HCEC 1CT (cell line): ENCODE data around the gene PEX6.
"Not testable (repeated sequence)": the region's sequence is repeated elsewhere in the genome, so short reads cannot be mapped to it uniquely, and the experiment has no call there.

Experiments
- DNase-seq: peaks from one replicate; pipeline ENCODE4 v3.0.0-alpha.2; 2017

PEX6 gene

GRCh38 chr6:42978839-42979522 lies at the start of gene PEX6:
PEX6 (minus strand) TSS chr6:42979181; CDS start chr6:42979150, 31 bp downstream.
- peak; percentile 80 for DNase-seq

- no peak for DNase-seq
Measured at GRCh38 chr6:43026365-43026764, 47.4 kb upstream of the PEX6 start.

GRCh38 chr6:43024436-43024835 lies 45.5 kb upstream of the PEX6 start:
- no peak for DNase-seq

- peak; percentile 70 for DNase-seq
Measured at GRCh38 chr6:43021270-43022047, 42.5 kb upstream of the PEX6 start, which contains the start of gene RRP36. RRP36 (plus strand) TSS chr6:43021623; CDS start chr6:43021655, 32 bp downstream.

GRCh38 chr6:43020847-43021246 lies 41.9 kb upstream of the PEX6 start:
- DNase-seq: no peak

GRCh38 chr6:43020052-43020705 lies 41.2 kb upstream of the PEX6 start:
- no peak for DNase-seq

- DNase-seq: no peak
Measured at GRCh38 chr6:43019152-43019551, 40.2 kb upstream of the PEX6 start.

GRCh38 chr6:43016943-43017334 lies 38.0 kb upstream of the PEX6 start:
- DNase-seq: no peak

- DNase-seq: no peak
Measured at GRCh38 chr6:43016176-43016942, 37.4 kb upstream of the PEX6 start.

GRCh38 chr6:43014434-43014909 lies 35.5 kb upstream of the PEX6 start:
- DNase-seq: peak; percentile 34

GRCh38 chr6:43013843-43014433 lies 35.0 kb upstream of the PEX6 start, which contains the start of the genes KLHDC3 and MEA1:
KLHDC3 (plus strand) TSS chr6:43014249; CDS start chr6:43017193, 2,944 bp downstream.
MEA1 (minus strand) TSS chr6:43013946; CDS start chr6:43013813, 133 bp downstream.
- DNase-seq: peak; percentile 99

GRCh38 chr6:43013097-43013842 lies 34.3 kb upstream of the PEX6 start:
- DNase-seq: peak; percentile 54

- no peak for DNase-seq
Measured at GRCh38 chr6:43012364-43012763, 33.4 kb upstream of the PEX6 start.

GRCh38 chr6:43011207-43011606 lies 32.2 kb upstream of the PEX6 start:
- DNase-seq: no peak

GRCh38 chr6:43009124-43009523 lies 30.1 kb upstream of the PEX6 start:
- peak; percentile 23 for DNase-seq

- no peak for DNase-seq
Measured at GRCh38 chr6:43007126-43007525, 28.1 kb upstream of the PEX6 start.

GRCh38 chr6:43006251-43006650 lies 27.3 kb upstream of the PEX6 start:
- no peak for DNase-seq

GRCh38 chr6:43005844-43006243 lies 26.9 kb upstream of the PEX6 start:
- DNase-seq: no peak

GRCh38 chr6:43001843-43002242 lies 22.9 kb upstream of the PEX6 start:
- DNase-seq: no peak

- not testable (repeated sequence) for DNase-seq
Measured at GRCh38 chr6:42998205-42998604, 19.2 kb upstream of the PEX6 start.

- DNase-seq: no peak
Measured at GRCh38 chr6:42996513-42996912, 17.5 kb upstream of the PEX6 start.
